NOMO-1 (cell line): ENCODE measurements around the gene VAMP8.
"Not testable (repeated sequence)": the region's sequence is repeated elsewhere in the genome, so short reads cannot be mapped to it uniquely, and the experiment has no call there.

Experiments
- DNase-seq, 2 experiments: peaks; one replicate each; lab custom pipeline; 2025; ENCODE audit not compliant: unreplicated experiment in 2 of 2; lab: John Stamatoyannopoulos, UW

The VAMP8 gene

GRCh38 chr2:85597241-85597640, 19.9 kb downstream of the VAMP8 start:
- no peak for DNase-seq

GRCh38 chr2:85598594-85599340, 21.4 kb downstream of the VAMP8 start:
- DNase-seq = no peak

- no peak for DNase-seq
Observed at GRCh38 chr2:85599468-85600234, 22.3 kb downstream of the VAMP8 start.

GRCh38 chr2:85600235-85600575, 22.8 kb downstream of the VAMP8 start:
- DNase-seq = no peak

- no peak for DNase-seq
Observed at GRCh38 chr2:85600951-85601770, 23.8 kb downstream of the VAMP8 start.

GRCh38 chr2:85601771-85602475, 24.5 kb downstream of the VAMP8 start:
- DNase-seq = peak in 1 of 2 experiments; percentile 38

GRCh38 chr2:85602476-85603234, 25.3 kb downstream of the VAMP8 start, which contains the start of gene TMEM150A:
Gene TMEM150A (minus strand): TSS chr2:85602698. CDS start chr2:85601948, 750 bp downstream.
- peak; percentile 92 to 94 for DNase-seq

GRCh38 chr2:85604133-85604444, 26.7 kb downstream of the VAMP8 start:
- not testable (repeated sequence) for DNase-seq

GRCh38 chr2:85604568-85605339, 27.4 kb downstream of the VAMP8 start:
- DNase-seq = no peak

- no peak for DNase-seq
Observed at GRCh38 chr2:85605406-85606115, 28.2 kb downstream of the VAMP8 start.

- DNase-seq = no peak
Observed at GRCh38 chr2:85606116-85606455, 28.7 kb downstream of the VAMP8 start.

- no peak for DNase-seq
Observed at GRCh38 chr2:85607268-85608215, 30.2 kb downstream of the VAMP8 start.

- no peak for DNase-seq
Observed at GRCh38 chr2:85611217-85611704, 33.9 kb downstream of the VAMP8 start.

GRCh38 chr2:85611705-85612587, 34.6 kb downstream of the VAMP8 start, which contains the start of gene C2orf68:
Gene C2orf68 (minus strand): TSS chr2:85612066. CDS start chr2:85611984, 82 bp downstream.
- DNase-seq = peak; percentile 81 to 92

GRCh38 chr2:85613717-85614515, 36.5 kb downstream of the VAMP8 start:
- DNase-seq = no peak

GRCh38 chr2:85614757-85615156, 37.4 kb downstream of the VAMP8 start:
- DNase-seq = not testable (repeated sequence)
